ENCODE data around the gene PUM2. TPM values are rescaled to one million over a fixed set of nuclear protein-coding genes. Genes with fewer than 3 reads are reported as not detected.

PUM2 gene
- total and polyA plus RNA-seq, 2 of the 8 experiments (the other 6 are each of a cell fraction or from before 2014, with no cell fraction given), result 46.6 to 114 TPM

DNA sequence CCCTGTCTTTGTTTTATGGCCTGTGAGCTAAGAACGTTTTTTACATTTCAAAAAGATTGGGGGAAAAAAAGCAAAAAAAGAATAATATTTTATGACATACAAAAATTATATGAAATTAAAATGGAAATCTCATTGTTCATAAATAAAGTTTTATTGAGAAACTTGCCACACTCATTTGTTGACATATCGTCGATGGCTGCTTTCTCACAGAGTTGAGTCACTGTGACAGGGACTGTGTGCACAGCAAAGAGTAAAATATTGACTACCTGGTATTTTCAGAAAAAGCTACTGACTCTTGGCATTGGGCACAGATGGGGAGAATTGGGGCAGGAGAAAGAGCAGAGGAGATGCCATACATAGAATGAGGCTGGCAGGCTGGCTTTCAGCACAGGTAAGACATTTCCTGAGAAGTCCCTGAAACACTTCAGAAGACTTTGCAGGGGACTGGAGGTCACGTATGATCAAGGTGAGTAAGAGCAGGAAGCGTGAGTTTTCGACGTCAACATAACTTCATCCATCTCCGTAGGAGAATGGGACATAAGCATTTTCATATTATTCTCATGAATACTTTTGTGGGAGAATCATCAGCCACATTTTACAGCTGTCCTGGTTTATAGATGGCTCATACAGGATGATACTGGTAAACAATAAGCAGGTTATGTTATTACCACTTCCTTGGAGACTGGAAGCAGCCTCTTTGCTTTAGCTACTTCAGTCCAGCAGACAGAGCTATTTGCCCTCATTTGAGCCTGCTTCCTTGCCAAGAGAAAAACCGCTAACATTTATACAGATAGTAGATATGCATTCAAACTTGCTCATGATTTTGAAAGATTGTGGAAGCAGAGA lies 32.5 kb upstream of the PUM2 start:
- Histone ChIP-seq H3K4ac (replicated peaks; ENCODE audit: insufficient read length, low read depth, low read length) (no peak overlapping the region), H4K91ac (replicated peaks; ENCODE audit: insufficient read length, low read length) (no peak overlapping the region), H2BK20ac (ENCODE audit: low read length) (no peak overlapping the region), H3K4me1 (replicated peaks in 1 of 4; ENCODE audit: control insufficient read depth in 3 of 4, insufficient read depth in 4 of 4, low read length in 3 of 4) (peaks cover 0 to 4% (median 0%) of the 10 kb centered on the region in 4 experiments; a peak in 3 of 7 replicates), H3K23ac (ENCODE audit: insufficient read length) (no peak overlapping the region), H2BK15ac (ENCODE audit: low read length) (no peak overlapping the region), H4K5ac (ENCODE audit: insufficient read length, low read depth, low read length) (no peak overlapping the region), H3K9me3 (ENCODE audit: insufficient read depth in 2 of 2, low read depth in 1 of 2, low read length in 1 of 2) (no peaks in the 10 kb centered on the region), H4K20me1 (replicated peaks in 1 of 2; ENCODE audit: control insufficient read depth in 1 of 2, insufficient read depth in 2 of 2, low read length in 2 of 2) (no peaks in the 10 kb centered on the region), H3K23me2 (ENCODE audit: low read depth, low read length) (no peaks in the 10 kb centered on the region), H3K14ac (ENCODE audit: insufficient read length) (no peak overlapping the region), H3K27ac (ENCODE audit: low read depth, low read length) (no peak overlapping the region), H3K36me3 (ENCODE audit: control insufficient read depth in 2 of 4, insufficient read depth in 4 of 4, low read length in 3 of 4) (no peaks in the 10 kb centered on the region), H3K56ac (replicated peaks; ENCODE audit: insufficient read length, low read depth, low read length) (no peak overlapping the region), H3K79me1 (ENCODE audit: low read depth, low read length) (no peaks in the 10 kb centered on the region), H2AFZ (ENCODE audit: low read length) (no peak overlapping the region), H2BK5ac (ENCODE audit: low read depth, low read length) (no peak overlapping the region), H3K4me2 (ENCODE audit: insufficient read depth in 1 of 2, low read depth in 2 of 2, low read length in 2 of 2) (no peak overlapping the region), H2BK120ac (replicated peaks; ENCODE audit: low read depth, low read length) (no peak overlapping the region), H3K18ac (ENCODE audit: extremely low read depth, low read length) (no peak overlapping the region), H3K4me3 (ENCODE audit: extremely low read depth in 1 of 4, insufficient read depth in 2 of 4, low read depth in 3 of 4, low read length in 4 of 4) (no peak overlapping the region), H3K79me2 (ENCODE audit: control insufficient read depth in 1 of 2, insufficient read depth in 2 of 2, low read length in 2 of 2) (no peaks in the 10 kb centered on the region), H2BK12ac (ENCODE audit: low read depth, low read length) (no peak overlapping the region), H2AK5ac (ENCODE audit: low read depth, low read length) (no peak overlapping the region), H4K8ac (ENCODE audit: extremely low read depth, insufficient read depth, low read length) (no peak overlapping the region), H3K27me3 (replicated peaks in 1 of 4; ENCODE audit: control insufficient read depth in 3 of 4, extremely low read depth in 1 of 4, insufficient read depth in 3 of 4, low read length in 3 of 4) (no peaks in the 10 kb centered on the region), H3K9ac (replicated peaks in 1 of 4; ENCODE audit: extremely low read depth in 1 of 4, low read depth in 3 of 4, low read length in 3 of 4) (no peak overlapping the region)
- no peak for DNase-seq (ENCODE audit: low read depth in 1 of 2, low spot score in 2 of 2)
- CTCF ChIA-PET (ENCODE audit: partially characterized antibody), result interaction anchor here (0.7 to 14.6 kb wide), 12 partner anchors 14 to 279 kb away, joined by 3 to 152 read pairs (median 4); partner anchors contain the start of gene HS1BP3
- POLR2A ChIA-PET (ENCODE audit: partially characterized antibody), result interaction anchor here (1.0 to 1.2 kb wide), 2 partner anchors 13 to 34 kb away, joined by 3 read pairs; no protein-coding TSS in a partner anchor
- 90% methylated on average over 9 of the region's 9 CpGs; no CpG with 5 or more reads in 1 of the 2 experiments for WGBS, 2 experiments (ENCODE audit: extremely low coverage in 1 of 2, insufficient coverage in 1 of 2, insufficient read length in 1 of 2, insufficient replicate concordance in 2 of 2, low coverage in 1 of 2, low lambda C conversion rate in 2 of 2, missing lambda C conversion rate in 1 of 2)
- no peak for FAIRE-seq
- no peak for TF ChIP-seq POLR2AphosphoS5 (IDR thresholded peaks at IDR 0.05; ENCODE audit: low read depth, low read length)
- no peak for TF ChIP-seq SRF (IDR thresholded peaks at IDR 0.05; ENCODE audit: low read depth, low read length)
- TF ChIP-seq POU5F1 (IDR thresholded peaks at IDR 0.05; ENCODE audit: low read depth, low read length), result no peak
- no peak for TF ChIP-seq RFX5 (IDR thresholded peaks at IDR 0.05; ENCODE audit: borderline replicate concordance, low read depth, low read length)
- no peak for TF ChIP-seq FOSL1 (IDR thresholded peaks at IDR 0.05; ENCODE audit: insufficient read depth, low read depth, low read length)

Measured in H1 (cell line).